SW 1271 (cell line): Measurements from ENCODE around the gene TMEM87A.

Experiments used
- DNase-seq, 2 experiments: peaks; one replicate each; lab custom pipeline; 2025; lab: John Stamatoyannopoulos, UW

Gene TMEM87A

DNA sequence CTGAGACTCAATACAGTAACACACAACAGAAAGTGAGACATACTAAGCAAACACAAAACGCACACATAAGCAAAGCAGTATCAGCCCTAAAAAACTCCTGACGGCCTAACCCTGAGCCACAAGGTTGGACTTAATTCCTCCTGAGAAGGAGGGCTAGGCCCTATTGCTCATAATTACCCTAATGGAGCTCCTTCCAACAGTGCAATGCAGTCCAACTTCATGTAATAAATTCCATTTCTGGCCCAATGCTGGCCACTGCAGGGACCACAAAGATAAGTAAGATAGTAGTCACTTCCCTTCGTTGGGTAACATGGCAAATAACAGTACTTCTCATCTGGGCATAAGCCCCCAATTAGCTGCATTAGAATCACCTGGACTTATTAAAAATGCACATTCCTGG lies 69.3 kb downstream of the TMEM87A start:
- no peak for DNase-seq

- no peak for DNase-seq
Observed at GRCh38 chr15:42202653-42203052, 70.6 kb downstream of the TMEM87A start.

- DNase-seq: no peak
Observed at GRCh38 chr15:42201801-42202200, 71.4 kb downstream of the TMEM87A start.

DNA sequence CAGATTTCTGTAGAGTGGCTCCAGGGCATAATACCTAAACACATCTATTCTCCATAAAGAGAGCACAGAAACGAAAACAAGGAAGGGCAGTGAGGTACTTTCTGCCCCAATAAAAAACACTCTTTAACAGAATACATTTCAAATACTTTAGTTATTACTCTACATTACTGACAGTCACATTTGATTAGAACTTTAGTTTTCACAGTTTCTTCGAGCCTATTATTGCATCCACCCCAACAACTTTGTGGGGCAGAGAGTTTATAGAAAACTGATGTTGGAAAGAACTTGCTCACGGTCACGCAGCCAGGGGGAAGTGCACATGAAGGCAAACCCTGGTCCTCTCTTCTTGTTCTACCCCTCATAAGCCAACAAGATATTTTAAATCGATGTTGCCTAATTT lies 74.1 kb downstream of the TMEM87A start:
- no peak for DNase-seq

- DNase-seq: no peak
Observed at GRCh38 chr15:42198516-42198915, 74.7 kb downstream of the TMEM87A start.

- no peak for DNase-seq
Observed at GRCh38 chr15:42194513-42194912, 78.7 kb downstream of the TMEM87A start.

DNA sequence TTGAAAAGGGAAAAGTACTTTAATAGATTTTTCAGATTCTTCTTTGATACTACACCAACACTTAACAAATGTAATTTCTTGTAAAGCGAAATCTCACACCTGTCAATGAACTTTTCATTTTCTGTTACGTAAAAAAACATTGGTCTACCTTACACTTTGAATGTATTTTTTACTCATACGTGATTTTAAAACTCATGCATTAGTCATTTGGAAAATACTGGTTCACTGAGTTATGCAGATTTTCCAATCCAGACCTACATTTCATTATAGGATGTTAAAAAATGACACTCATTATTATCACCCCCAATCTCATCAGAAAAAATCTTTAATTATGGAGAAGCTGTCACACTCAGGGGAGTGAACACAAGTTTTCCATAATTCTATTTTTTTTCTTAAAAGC lies 79.8 kb downstream of the TMEM87A start:
- DNase-seq: no peak

DNA sequence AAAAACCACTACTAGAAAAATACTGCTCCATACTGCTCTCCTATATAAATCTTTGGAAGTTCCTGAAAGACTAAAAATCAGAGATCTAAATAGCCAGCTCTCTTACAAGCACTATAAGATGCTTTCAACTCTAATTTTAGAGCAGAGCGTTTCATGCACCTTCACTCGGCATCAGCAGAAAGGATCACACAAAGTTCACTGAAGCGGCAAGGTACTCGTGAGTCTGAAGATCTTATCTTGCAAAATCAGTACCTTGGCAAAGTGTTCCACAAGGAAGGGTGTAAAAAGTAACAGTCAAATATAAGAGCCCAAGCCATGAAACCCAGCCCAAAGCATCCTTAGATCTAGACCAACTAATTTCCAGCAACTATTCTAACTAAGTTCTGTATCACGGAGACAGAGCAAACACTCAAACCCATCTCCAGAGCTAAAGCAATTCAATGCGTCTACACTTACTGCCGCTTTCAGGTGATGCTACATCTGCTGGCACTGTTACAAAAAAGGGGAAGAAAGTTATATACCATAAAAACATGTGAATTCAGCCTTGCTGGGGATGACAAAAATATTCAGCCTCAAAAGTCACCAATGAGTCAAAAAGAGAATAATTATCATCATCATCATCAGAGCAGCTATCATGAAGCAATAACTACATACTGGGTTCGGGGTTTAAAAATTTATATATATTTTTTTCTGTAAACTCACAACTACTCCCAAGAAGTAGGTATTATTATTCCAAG lies 81.5 kb downstream of the TMEM87A start:
- no peak for DNase-seq

DNA sequence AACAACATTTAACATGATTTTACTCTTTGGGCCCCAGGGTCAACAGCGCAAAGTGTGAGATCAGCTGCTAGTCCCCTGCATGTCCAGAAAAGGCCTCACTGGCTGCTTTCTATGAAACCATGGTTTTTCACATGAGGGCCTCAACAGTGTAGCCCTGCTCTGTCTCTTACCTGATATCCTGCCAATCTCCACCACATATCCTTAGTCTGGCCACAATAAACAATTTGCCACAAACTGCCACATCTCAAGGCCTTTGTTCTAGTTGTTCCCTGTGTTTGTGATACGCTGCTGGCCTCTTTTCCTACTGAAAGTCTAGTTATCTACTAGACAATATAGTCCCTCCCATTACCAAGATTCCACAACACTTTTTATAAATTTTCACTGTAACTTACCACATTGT lies 82.9 kb downstream of the TMEM87A start:
- DNase-seq: no peak

DNA sequence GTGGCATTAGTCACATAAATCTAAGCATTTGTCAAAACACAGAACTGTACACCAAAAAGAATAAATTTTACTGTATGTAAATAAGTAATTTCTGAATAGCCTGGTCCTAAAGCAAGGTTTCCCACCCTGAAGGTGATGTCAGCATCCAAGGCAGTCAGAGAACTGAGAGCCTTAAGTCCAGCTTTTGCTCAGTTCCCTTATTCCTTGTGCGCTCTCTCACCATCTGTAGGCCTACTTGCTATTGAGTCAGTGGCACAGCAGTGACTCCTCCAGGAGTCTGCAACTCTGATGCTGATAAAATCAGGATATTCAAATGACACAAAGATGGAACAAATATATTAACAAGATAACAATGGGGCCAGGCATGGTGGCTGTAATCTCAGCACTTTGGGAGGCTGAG lies 87.4 kb downstream of the TMEM87A start:
- no peak for DNase-seq

- no peak for DNase-seq
Observed at GRCh38 chr15:42184736-42185135, 88.5 kb downstream of the TMEM87A start.

- DNase-seq: no peak
Observed at GRCh38 chr15:42184296-42184695, 88.9 kb downstream of the TMEM87A start.

- DNase-seq: no peak
Observed at GRCh38 chr15:42182961-42183360, 90.3 kb downstream of the TMEM87A start.

DNA sequence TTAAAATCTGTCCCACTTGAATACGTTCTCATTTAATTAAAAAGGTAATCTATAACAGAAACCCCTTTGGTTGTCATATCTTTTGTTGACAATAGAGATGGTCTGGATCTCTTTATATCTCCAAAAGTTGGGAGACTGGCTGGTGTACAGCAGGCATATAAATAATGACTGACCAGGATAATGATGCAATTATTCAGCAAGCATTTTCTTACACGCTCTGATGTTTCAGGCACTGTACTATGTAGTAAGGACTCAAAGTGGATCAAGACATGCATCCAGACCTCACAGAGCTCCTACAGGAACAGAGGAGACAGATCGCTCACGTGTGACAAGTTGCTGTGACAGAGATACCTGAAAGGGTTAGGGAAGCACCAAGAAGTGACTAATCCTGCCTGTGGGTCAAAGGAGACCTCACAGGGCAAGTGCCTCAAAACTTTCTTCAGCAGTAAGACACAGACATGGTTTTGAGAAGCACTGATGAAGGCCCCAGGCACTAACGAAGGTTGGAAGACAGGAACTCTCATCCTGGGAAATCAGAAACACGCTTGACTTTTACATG lies 90.8 kb downstream of the TMEM87A start:
- no peak for DNase-seq

DNA sequence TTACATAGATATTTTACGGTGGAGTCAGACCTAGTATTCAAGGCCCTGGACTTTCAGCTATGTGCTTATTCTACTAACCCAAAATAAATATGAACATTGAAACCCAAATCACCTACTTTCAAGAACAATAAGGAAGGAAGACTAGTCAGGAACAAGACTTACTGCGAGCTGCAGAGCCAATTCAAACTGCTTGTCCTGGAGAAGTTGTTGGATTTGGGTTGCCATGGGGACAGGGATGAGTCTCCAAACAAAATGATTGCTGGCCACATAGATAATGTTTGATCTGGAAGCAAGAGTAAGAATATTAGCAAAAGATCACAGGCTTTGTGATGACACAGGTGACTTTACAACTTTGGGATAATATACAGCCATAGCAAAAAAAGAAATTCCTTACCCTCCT lies 95.2 kb downstream of the TMEM87A start:
- DNase-seq: no peak

DNA sequence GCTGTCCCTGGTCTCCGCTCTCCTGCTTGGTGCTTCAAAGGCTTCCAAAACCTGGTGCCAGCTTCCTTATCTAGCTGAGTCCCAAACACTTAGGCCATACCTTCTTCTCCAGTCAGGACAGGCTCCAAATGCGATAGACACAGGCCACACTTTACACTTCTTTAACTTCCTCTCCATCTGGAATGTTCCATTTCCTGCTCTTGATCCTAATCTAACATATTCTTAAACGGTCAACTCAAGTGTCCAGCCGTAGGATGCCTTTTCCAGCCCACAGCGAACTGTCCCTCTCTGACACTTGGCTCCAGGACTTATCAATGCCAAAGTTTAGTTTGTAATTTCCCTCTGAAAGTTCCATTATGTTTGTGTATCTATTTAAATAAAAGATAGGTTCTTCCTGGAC lies 97.6 kb downstream of the TMEM87A start:
- DNase-seq: no peak

DNA sequence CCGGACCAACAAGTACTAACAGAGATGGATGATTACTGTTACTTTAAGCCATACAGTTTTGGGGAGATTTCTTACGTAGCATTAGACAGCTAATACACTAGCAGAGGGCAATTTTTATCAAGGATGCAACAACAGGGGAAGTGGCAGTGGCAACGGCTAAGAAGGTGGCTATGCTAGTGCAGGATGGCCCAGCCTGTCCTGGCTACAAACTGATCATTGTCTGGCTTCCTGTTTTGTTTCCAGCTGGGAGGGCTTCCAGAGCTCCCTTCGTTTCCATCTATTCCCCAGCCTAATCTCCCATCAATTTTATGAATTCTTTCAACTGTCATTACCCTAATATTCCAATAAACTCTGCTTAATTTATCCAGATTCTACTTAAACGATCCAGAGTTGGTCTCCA lies 100.8 kb downstream of the TMEM87A start:
- DNase-seq: no peak

- no peak for DNase-seq
Observed at GRCh38 chr15:42171795-42172194, 101.4 kb downstream of the TMEM87A start.

DNA sequence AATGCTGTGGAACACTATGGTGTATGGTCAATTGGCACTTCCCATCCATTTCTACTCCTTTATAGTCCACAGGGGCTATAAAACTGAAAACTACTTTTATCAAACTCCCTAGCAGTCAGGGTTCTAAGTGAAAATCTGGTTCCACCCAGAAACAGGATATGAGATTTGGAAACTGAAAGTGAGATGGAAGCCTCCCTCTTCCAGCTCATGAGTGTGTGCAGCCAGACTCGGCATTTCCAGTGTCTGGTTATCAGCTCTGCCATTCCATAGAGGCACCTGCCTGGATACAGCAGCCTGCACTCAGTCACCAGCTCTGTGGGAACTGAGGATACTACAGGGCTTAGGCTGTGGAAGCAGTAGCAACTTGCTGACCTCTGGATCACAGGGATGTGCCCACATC lies 102.1 kb downstream of the TMEM87A start:
- no peak for DNase-seq

DNA sequence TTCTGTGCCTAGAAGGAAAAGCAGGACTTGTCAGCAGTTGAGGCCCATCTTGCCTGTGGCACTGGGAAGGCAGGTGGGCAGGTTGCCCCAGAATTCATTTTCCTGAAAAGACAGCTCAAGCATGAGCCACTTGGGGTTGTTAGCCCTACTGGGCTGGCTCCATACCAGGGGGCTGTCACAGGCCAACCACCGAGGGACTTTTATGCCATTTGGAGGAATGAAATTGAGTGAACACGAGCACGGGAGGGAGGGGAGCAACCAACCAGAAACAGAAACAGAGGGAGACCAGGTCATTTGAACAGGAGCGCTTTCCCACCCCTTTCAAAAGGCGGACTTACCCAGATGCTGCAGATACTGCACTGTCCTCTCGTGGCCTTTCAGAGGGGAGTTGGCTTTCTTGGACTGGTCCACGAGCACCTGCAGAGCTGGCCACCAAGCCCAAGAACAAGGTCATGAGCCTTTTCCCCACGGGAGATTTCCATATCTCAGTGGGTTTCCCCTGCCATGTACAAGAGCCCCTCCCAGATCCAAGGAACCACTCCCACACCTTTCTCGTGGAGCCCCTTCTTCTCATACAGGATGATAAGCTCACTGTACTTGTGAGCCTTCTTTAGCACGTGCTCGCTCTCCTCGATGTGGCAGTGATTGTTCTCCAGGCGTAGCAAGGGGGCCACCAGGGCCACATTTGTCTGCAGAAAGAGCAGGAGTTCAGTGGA lies 106.8 kb downstream of the TMEM87A start:
- DNase-seq: no peak

DNA sequence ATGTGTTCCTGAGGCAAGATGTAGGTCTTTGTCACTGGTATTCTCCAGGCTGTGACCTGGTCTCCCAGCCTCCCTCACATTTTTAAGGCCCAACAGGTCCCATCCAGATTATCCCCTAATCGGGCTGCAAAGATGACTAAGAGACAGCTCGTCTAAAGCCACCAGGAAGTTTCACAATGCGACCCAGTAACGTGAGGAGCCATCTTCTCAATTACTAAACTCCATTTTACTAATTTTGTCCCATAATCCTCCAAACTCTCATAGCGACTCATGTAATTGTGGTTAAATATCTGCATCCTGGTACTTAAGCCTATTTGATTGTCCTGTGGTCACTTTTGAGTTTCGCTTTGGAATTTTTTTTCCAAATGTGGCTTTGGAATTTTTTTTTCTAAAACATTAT lies 108.1 kb downstream of the TMEM87A start:
- no peak for DNase-seq

GRCh38 chr15:42163947-42164550 lies 109.2 kb downstream of the TMEM87A start:
- DNase-seq: no peak

DNA sequence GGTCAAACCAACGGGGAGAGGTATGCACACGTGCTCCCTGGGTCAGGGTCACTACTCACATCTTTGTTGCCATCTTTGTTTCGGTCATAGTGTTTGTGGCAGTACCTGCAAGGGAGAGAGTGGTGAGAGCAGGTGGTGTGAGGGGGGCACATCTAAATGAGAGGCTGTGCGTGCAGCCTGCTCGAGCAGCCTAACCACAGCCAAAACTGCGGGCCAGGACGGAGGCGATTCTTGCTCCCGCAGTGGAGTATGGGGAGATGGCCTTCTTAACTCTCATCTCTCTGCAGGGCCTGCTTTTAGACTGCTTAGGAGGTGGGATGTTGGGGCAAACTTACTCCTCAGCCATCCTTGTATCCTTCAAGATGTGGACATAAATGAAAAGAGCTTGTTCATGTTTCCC lies 109.9 kb downstream of the TMEM87A start:
- no peak for DNase-seq
